CD4-positive, alpha-beta T cell treated with Interferon gamma for 1 hour (primary cell): Measurements from ENCODE around the gene CACNA2D4.

ENCODE experiments used
- DNase-seq: peaks from one replicate; pipeline ENCODE4 v3.0.0-alpha.2; 2020

CACNA2D4 gene

DNA sequence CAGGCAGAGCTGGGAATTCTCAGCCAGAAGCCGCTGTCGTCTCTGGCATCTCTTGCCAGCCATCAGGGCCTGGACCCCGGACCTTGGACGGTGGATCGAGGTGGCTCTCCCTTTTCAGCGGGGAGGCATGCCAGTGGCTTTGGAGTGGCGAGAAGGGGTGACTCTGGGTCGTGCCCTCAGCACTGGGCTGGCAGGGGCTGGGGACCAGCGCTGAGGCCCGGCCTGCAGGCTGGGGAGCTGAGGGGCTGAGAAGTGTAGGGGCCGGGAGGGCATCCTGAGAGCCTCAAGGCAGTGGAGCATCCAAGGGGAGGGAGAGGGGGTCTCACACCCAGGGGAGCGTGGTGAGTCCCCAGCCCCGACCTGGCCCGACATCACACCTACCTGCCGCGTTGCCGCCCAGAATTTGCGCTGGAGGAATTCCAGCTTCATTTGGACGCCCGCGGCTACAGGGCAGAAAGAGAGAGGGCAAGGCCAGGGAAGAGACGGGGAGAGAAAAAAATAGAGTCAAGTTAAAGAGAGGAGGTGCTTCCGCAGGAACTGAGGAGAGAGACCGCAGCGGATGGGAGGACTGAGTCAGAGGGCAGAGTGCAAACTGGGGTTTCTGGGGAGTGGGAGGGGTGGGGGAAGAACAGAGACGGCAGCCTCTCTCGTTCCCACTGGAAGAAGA is 107.0 kb downstream of the CACNA2D4 start:
- DNase-seq = peak; percentile 35

DNA sequence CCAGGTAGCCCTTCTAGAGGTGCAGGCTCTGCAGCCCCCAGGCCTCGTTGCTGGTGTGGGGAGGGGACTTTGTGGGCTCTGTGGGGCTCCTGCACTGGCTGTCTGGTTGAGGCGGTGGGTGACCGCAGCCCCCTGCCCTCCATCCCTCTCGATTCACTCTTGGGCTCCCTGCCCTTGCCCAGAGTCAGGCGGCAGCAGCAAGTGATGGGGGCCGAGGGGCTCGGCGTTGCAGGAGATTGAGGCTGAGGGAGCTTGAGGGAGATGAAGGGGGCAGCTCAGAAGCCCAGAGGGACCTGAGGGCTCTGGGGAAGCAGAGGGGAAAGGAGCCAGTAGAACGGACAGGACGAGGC is 107.5 kb downstream of the CACNA2D4 start:
- DNase-seq = no peak

DNA sequence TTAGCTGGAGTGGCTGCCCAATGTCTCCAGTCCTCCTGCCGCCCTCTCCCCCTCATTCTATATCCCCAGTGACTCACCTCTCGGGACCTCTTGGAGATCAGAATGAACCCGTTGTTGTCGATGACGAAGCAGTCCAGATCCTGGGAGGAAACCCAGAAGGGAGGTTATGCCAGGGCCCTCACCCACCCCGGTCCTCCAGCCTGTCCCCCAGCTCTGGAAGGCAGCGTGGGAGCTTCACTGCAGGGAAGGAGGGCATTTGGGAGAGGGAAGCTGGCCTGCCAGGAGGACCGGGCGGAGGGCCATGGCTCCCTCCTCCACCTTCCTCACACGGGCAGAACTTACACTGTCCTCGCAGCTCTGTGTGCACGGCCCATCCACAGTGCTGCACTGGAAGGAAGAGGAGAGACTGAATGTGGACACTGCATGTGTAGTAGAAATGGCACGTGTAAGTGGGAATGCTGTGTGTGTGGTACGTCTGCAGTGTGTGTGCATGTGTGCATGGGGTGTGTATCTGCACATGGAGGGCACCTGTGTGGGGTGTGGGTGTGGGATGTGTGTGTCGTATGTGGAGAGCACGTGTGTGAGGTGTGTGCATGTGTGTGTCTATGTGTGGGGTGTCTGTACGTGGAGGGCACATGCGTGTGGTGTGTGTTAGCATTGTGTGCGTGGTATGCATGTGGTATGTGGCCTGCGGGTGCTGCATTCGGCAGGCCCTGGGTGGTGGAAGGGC is 108.1 kb downstream of the CACNA2D4 start:
- no peak for DNase-seq

DNA sequence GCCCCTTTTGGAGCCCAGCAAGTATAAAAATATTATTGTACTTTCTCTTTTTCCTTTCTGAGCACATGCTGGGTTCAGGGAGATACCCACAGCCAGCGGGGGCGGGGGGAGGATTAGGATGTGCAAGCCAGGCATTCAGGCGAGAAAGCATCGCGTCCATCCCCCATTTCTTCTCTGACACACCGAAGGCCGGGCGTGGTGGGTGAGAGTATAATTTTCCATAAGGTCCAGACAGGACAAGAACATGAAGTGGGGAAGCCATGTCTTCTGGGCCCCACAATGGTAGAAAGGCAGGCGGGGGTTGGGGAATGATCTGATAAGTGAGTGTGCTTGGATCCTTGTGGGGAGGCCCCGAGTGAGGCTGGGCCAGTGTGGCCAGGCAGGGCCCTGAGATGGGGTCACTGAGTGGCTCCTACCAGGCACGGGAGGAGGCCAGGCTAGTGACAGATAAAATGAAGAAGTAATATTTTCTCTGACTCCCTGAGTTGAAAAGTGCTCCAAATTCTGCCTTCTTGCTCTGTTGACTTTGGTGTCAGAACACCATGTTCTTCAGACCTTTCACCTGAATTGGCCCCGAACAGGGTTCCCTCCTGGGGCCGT is 108.8 kb downstream of the CACNA2D4 start:
- DNase-seq = no peak

DNA sequence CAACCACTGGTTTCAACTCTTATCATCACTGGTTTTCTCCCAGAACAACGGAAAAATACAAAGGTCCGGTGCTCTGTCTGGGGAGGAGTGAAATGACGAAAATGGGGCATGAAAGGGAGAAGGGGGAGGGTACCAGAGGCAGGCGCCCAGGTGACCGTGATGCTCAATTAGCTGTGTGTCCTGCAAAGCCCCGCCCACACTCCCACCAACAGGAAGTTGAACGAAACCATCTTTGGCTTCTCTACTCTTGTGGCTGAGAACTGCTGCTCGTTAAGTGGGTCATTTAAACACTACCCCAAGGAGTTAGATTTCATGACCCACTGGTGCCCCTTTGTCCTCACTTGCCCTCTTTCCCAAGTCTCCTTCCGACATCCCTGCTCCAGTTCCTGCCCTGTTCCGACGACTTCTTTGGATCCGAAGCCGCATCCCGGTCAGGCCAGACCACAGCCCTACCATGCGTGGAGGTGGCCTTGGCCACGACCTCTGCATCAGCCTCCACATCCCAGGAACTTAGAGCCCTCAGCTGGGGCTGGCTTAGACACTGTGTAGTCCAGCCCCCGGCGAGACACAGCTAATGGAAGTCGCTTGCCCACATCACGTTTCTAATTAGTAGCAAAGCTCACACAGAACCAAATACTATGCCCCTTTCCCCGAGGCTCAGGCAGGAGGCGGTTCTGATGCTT is 109.5 kb downstream of the CACNA2D4 start:
- DNase-seq = no peak

DNA sequence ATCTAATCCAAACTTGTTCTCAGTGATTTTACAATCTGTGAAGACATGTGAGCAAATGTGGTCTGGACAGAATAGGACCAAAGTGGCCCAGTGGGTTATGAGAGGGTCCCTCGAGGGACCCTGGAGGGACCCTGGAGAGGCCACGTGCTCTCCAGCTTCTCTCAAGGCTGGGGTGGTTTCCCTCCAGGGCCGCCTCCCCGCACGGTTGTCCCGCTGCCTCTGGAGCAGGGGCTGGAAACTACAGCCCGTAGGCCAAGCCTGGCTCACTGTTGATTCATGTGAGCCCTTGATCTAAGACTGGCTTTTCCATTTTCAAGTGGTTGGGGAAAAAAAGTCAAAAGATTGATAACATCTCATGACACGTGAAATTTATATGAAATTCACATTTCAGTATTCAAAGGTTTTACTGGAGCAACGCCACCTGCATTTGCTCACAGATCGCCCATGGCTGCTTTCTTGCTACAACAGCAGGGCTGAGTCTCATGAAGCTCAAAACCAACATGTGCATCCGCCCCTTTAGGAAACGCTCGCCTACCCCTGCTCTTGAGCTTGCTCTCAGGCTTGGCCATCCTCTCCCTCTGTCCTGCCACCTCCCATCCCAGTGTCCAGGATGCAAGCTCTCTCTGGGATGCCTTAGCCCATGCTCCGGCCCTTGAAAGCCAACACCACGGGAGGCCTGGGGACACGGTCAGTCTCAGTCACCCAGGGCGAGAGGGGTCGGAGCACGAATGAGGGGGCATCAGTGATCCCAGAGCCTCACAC is 110.2 kb downstream of the CACNA2D4 start:
- no peak for DNase-seq

DNA sequence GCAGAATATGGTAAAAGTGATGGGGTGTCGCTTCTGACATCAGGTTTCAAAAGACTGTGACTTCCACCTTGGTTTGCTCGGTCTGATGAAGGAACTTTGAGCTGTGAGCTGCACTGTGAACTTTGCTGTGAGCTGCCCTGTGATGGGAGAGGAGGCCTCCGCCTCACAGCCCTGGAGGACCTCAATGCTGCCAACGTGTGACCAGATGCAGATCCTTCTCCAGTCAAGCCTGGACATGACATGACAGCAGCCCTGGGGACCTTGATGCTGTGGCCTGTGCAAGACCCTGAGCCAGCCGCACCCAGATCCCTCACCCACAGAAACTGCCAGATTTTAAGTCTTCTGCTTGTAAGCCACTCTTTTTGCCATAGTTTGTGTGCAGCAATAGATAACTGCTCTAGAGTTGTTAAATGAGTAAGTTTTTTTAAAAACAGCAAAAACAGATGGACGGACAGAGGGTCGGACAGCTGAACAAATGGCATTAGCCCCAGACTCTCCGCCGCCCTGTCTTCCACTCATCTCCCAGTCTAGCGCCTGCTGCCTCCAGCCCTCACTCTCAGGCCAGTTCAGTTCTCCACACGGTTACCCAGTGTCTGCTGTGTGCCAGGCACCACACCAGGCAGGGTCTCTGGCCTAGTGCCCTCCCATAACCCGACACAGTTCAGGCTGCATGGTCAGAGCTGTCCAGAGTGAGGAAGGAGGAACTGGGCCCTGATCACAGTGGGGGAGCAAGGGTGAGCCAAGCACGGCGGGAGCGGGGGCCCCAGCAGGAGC is 111.2 kb downstream of the CACNA2D4 start:
- DNase-seq = no peak

DNA sequence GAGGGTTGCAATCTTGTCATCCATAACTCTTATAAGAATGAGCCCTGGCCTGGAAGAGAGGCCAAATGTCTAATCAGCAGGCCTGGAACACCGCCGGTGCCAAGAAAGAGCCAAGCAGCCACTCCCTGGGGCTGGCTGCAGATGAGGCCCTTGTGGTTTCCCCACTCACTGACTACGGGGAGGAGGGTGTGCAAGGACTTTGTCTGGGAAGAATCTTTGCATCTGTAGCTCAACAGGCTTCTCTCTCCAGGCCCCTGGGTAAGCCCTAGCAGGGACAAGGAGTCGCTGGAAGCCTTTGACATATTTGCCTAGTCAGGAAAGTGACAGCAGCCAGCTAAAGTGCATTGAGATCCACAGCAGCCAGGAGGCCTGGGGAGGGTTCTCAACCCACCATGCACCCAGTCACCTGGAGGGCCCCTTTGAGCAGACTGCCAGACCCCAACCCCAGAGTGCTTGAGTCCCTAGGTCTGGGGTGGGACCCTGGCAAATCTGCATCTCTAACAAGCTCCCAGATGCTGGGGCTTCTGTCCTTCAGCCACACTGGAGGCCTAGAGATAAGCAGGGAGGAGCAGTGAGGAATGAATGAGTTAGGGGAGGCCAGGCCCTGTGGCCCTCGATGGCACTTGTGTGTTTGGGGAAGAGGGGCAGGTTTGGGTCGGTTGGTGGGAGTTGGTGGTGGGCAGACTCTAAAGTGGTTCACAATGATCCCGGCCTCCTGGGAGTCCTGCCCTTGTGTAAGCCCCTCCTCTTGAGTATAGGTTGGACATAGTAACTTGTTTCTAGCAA is 112.0 kb downstream of the CACNA2D4 start:
- DNase-seq = no peak

DNA sequence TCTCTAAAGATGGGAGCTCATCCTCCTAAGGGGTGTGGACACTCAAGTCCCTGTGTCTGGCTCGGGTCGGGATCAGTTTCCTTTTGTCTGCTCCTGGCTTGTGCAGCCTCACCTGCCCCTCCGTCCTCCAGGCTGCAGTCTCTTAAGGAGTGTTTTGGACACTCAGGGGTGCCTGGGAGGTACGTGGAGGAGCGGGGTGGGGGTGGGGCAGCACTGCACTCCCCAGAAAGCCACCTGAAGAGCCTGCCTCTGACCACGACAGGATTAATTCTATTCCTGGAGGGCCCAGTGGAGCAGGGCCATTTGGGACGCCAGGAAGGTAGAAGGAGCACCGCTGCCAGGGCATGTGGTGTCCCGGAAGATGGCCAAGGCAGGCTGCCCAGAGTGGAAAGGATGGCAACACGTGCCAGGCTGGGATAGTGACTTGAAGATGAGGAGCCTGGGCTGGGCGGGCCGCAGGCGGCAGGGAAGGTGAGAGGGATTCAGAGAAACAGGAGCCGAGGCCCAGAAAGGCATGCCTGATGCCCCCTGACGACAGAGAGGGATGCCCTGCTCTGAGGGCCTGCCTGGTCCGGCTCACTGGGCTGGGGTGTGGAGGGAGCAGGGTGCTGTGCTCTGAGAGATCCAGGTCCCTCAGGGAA is 112.9 kb downstream of the CACNA2D4 start:
- no peak for DNase-seq

DNA sequence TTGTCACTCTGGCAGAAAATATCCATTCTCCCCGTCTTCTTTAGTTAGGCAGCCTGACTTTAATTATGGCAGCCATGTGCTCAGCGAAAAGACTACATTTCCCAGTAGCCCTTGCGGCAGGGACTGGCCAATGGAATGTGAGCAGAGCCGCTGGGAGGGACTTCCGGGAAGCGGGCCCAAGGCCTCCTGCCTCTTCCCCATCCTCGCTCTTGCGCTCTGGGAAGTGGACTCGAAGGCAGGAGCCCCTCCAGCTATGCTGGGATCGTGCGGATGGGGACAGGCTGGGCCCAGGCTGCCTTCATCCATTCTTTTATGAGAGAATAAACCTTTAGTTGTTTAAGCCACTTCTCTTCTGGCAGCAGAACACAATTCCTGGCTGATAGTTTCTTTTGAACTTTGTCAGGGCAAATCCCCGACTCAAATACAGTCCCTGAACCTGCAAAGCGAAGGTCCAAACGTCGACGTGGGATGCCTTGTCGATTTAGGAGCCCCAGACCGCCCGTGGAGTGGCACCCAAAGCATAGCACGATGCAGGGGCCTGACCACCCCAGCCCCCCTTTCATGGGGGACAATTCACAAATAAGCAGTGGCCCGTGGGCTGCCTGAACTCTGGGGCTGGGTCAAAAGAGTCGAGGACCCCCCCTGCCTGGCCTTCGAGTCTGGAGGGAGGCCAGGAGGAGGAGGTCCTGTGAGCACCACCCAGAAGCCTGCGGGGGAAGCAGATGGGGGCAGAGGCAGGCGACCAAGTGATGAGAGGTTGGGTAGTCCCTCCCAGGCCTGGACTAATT is 113.7 kb downstream of the CACNA2D4 start:
- DNase-seq = peak; percentile 87

DNA sequence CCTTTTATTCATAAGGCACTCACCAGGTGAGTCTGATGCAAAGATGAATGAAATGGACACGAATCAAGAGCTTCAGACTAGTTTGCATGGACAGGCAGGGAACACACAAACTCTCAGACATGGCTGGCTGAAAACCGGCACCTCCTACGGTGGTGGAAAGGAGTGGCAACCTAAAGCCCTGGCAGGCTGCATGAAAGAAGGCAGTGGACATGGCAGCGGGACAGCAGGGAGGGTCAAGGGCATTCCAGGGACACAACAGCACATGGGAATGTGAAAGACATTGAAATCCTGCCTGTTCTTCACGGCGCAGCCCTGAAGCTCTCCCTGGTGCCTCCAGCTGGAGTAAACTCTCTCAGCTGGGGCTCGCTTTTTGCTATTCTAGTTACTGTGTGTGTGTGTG is 114.7 kb downstream of the CACNA2D4 start:
- no peak for DNase-seq

DNA sequence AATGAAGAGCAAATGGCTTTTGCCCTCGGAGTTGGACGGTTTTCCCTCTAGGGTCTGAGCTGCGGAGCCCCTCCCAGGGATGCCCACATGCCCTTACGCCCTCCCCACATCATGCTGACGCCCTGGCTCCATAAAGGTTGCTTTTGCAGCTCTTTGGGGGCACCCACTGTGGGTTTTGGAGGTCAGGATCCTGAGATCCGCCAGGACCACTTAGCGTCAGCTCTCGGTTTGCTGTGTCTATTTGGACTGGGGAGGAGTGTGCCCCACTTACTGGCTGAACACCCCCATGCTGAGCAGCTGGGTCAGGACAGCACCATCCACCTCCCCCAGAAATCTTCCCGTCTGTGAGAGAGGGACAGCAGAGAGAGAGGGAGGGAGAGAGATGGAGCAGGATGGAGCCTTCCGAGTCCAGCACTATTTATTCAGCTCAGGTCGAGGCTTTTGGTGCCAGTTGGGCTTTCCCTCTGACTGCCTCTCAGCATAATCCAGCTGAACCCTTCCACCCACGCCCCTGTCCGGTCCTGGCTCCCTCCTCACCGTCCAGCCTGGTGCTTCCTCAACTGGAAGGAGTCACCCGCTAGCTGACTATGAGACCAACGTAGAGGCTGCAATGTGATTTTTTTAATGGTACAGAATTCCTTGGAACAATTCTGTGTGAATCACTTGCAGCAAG is 117.0 kb downstream of the CACNA2D4 start:
- DNase-seq = no peak

DNA sequence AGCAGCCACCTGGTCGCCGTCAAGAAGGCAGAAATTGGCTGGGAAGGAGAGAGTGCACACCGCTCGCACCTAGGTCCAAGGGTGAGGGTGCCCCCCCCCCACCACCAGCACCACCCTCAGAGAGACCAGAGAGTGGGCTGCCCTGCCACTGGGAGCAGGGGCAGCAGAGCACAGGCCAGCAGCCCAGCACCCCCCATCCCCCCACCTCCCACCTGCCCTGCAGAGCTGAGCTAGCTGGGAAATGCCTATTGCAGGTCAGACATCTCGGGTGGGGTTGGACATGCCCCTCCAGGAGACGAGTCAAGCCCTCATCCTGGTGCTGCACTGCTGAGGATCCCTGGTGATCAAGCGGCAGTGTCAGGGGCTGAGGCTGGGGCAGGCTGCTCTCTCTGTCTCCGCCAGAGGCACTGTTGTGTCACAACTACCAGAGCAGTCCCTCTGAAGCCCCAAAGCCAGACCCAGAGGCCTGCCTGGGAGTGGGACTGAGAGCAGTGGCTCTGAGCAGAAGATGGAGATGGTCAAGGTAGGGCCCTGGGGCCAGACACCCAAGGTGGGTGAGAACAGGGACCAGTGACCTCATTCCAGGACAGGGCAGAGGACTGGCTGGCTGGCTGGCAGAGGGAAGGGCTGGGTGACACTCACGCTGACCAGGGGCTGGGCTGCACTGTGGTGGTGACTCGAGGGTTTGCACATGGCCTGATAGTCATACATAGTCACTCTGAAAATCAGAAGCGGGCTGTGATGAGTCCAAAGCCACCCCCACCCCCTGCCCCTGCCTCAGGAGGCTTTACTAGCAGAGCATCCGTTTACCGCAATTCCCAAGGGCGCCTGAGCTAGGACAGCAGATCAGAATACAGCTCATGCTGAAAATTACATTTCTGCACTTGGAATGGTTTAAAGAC is 117.8 kb downstream of the CACNA2D4 start:
- peak; percentile 58 for DNase-seq

DNA sequence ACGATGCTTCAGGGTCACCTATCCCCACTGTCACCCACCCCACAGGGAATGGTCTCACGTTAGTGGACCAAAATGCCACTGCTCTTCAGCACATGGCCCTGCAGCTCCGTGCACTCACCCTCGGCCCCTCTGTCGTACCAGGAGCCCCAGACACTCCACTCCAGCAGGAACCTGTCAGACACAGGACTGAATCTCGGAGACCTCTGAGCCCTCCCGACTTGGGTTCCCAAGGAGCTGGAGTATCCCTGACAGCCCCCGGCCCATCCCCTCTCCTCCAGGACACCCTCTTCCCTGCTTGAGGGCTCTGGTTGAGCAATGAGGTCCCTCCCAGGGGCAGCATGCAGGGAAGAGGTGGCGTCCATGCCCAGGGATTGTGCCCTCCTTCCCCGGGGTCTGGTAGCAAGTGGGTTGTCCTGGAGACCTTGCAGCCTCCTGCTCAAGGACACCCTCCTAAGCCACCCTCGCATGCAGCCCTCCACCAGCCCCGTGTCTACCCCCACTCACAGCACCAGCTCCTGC is 118.5 kb downstream of the CACNA2D4 start:
- no peak for DNase-seq

DNA sequence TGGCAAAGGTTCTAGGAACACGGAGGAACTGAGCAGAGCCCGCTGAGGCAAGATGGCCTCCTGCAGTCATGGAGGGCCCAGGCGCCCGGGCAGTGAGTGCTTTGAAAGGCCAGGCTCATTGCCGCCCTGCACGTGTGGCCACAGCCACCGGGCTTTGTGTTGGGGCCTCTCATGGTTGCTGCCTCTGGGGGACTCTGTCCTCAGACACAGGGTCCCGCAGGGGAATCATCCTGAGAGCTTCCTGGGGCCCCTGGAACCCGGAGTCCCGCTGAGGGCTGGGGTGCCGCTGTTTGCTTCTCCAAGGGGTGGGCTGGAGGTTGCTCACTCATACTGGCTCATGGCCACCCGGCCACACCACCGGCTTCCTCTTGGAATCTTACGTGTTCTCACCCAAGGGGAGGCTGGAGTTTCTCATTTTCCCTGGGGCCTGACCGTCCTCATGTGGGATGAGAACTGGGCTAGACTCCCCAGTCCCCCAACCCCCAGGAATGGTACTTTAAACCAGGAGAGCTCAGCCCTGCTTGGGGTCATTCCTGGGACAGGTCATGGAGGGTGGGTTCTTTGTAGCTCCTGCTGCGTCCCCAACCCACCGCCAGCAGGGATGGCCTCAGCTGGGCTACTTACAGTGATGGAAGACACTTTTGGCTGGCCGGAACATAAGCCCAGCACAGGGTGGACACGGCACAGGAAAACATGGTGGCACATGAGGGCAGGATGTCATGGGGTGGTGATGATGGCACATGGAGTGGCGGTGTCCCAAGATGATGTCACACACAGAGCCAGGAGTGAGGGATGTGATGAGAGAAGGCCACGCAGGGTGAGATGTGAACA is 119.2 kb downstream of the CACNA2D4 start:
- DNase-seq = no peak

DNA sequence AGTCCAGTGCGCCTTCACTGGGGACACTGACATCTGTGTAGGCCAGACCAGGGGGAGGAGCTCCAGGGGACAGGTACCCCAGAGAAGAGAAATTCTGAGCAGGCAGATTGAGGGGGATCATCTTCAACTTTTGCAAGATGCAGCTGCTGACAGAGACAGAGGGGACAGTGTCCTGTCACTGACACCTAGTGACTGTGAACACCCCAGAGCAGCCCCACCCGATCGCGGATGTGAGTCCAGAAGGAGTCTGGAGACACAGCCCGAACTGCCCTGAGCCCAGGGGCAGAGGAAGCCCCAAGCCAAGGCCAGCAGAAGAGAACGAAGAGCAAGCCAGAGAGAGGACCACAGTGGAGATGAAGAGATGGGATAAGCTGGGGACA is 119.8 kb downstream of the CACNA2D4 start:
- no peak for DNase-seq

DNA sequence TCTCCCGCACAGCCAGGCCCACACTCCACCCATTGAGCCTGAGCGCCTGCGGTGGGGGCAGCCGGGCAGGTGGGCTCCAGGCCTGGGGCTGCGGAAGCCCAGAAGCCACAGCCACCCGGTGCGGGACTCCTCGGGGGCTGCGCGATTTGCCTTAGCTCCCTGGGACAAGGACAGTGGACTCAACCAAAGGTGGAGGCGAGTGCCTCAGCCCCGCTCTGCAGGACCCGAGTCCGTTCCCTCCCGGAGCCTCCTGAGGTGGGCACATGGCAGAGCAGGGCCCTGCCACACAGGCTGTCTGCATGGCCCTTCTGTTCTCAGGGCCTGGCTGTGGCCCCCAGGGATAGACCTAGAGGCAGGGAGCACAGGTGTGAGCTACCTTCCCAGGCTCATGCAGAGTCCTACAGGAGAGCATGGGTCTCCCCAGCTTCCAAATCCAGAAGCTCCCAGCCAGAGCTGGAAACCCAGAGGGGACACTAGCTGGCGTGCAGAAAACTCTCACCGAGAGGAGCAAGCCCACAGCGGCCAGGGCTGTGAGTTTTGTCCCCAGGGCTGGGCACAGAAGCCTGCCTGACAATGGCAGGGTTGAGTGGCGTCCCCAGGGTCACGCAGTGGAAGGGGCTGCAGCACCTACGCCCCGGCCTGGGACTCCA is 120.3 kb downstream of the CACNA2D4 start:
- no peak for DNase-seq
